ENCODE results near the gene XBP1. TPM values are rescaled to one million over a fixed set of nuclear protein-coding genes. Genes with fewer than 3 reads are reported as not detected.

Gene XBP1
- total and polyA plus RNA-seq, 2 of the 13 experiments (the other 11 are each of a cell fraction or from before 2014, with no cell fraction given): 416 to 427 TPM

GRCh38 chr22:28801845-28802594 is 1.7 kb upstream of the XBP1 start (continued):
- TF ChIP-seq SNAPC5 (CRISPR knock-in tag; IDR thresholded peaks at IDR 0.05; ENCODE audit: borderline replicate concordance) (0 out of 2 replicates have a peak, but pooled peaks have one; percentile 62), ELF1 (CRISPR knock-in tag; IDR thresholded peaks at IDR 0.05) (peak; percentile 67; the same call in 1 of the 2 replicates), ZNF496 (CRISPR knock-in tag; IDR thresholded peaks at IDR 0.05; ENCODE audit: insufficient replicate concordance) (no peak), CENPT (CRISPR knock-in tag; IDR thresholded peaks at IDR 0.05; ENCODE audit: low read depth) (no peak), HOXA5 (CRISPR knock-in tag; IDR thresholded peaks at IDR 0.05) (peak; percentile 72), ZNF350 (CRISPR knock-in tag; IDR thresholded peaks at IDR 0.05; ENCODE audit: borderline replicate concordance, low read depth) (peak; percentile 53; the same call in 1 of the 2 replicates), ZBTB43 (CRISPR knock-in tag; conservative IDR thresholded peaks at IDR 0.05) (peak; percentile 64; the same call in 1 of the 2 replicates), ZNF10 (CRISPR knock-in tag; IDR thresholded peaks at IDR 0.05; ENCODE audit: borderline replicate concordance, low read depth) (no peak), MAZ (IDR thresholded peaks at IDR 0.05; ENCODE audit: borderline replicate concordance, low read depth, low read length) (peak; percentile 31; the same call in 1 of the 2 replicates), MAZ (CRISPR knock-in tag; IDR thresholded peaks at IDR 0.05; ENCODE audit: low read depth) (0 out of 2 replicates have a peak, but pooled peaks have one; percentile 22), PAF1 (CRISPR knock-in tag; IDR thresholded peaks at IDR 0.05) (peak; percentile 58; the same call in 1 of the 2 replicates), ZNF232 (CRISPR knock-in tag; IDR thresholded peaks at IDR 0.05; ENCODE audit: borderline replicate concordance) (peak; percentile 81; the same call in 1 of the 2 replicates), NFIB (CRISPR knock-in tag; IDR thresholded peaks at IDR 0.05; ENCODE audit: borderline replicate concordance) (no peak), PATZ1 (CRISPR knock-in tag; IDR thresholded peaks at IDR 0.05) (peak; percentile 80), NR2F6 (IDR thresholded peaks at IDR 0.05) (0 out of 2 replicates have a peak, but pooled peaks have one; percentile 11), NR2F6 (CRISPR knock-in tag; IDR thresholded peaks at IDR 0.05) (no peak; the same call in 1 of the 2 replicates), SAP130 (CRISPR knock-in tag; IDR thresholded peaks at IDR 0.05; ENCODE audit: low read depth) (peak; percentile 79), FOXA1 (IDR thresholded peaks at IDR 0.05) (no peak), FOXA1 (CRISPR knock-in tag; IDR thresholded peaks at IDR 0.05) (no peak), POLR2AphosphoS5 (IDR thresholded peaks at IDR 0.05; ENCODE audit: low read depth, low read length) (peak; percentile 77), PHF8 (CRISPR knock-in tag; IDR thresholded peaks at IDR 0.05) (peak; percentile 37; the same call in 1 of the 2 replicates), TEF (CRISPR knock-in tag; IDR thresholded peaks at IDR 0.05) (0 out of 2 replicates have a peak, but pooled peaks have one; percentile 29), HOXD1 (CRISPR knock-in tag; IDR thresholded peaks at IDR 0.05) (peak; percentile 70; the same call in 1 of the 2 replicates), SOX6 (IDR thresholded peaks at IDR 0.05) (no peak), SOX6 (CRISPR knock-in tag; IDR thresholded peaks at IDR 0.05) (peak; percentile 61; the same call in 1 of the 2 replicates), KDM5A (IDR thresholded peaks at IDR 0.05; ENCODE audit: borderline replicate concordance, low read length) (peak; percentile 52; the same call in 1 of the 2 replicates), GATAD1 (CRISPR knock-in tag; IDR thresholded peaks at IDR 0.05) (0 out of 2 replicates have a peak, but pooled peaks have one; percentile 49)

Data from HepG2 (cell line).